Measurements from ENCODE around the gene EDEM3.

DNA sequence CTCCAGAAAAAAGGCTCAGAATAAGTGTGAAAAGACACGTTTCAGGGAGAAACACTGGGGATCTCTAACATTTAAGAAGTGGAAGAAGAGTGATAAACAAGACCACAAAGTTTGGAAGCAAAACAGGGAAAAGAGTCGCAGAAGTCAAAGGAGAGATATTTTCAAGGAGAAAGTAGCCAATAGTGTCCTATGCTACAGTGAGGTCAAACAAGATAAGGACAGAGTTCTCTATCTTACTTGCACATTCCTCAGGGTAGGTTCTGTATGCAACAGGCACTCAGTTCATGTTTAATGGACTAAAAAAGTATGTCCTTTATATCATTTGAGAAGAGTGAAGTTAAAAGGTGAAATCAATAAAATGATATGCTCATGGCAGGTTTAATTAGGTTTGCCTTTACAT lies 13.8 kb upstream of the EDEM3 start:
- no peak for TF ChIP-seq CTCF (IDR thresholded peaks at IDR 0.05; ENCODE audit: poor library complexity, severe bottlenecking)
- no peak for TF ChIP-seq POLR2AphosphoS5 (IDR thresholded peaks at IDR 0.05)
- no peak for TF ChIP-seq REST (IDR thresholded peaks at IDR 0.05; ENCODE audit: borderline replicate concordance)
- TF ChIP-seq EP300 (conservative IDR thresholded peaks at IDR 0.05; ENCODE audit: poor library complexity, severe bottlenecking) = no peak
- no peak for TF ChIP-seq RAD21 (conservative IDR thresholded peaks at IDR 0.05)
- no peak for TF ChIP-seq SMC3 (conservative IDR thresholded peaks at IDR 0.05; ENCODE audit: poor library complexity)
- TF ChIP-seq MXI1 (conservative IDR thresholded peaks at IDR 0.05; ENCODE audit: poor library complexity, severe bottlenecking) = no peak
- TF ChIP-seq EZH2 (IDR thresholded peaks at IDR 0.05; ENCODE audit: borderline replicate concordance, insufficient read depth, low read length, poor library complexity, severe bottlenecking) = no peak
